KBM-7 (cell line): ENCODE measurements around the gene FAM234B.

Experiments used
- DNase-seq: peaks from one replicate; pipeline ENCODE4 v3.0.0-alpha.2; 2015
- in situ Hi-C: fragments of 300-500 bp; cut with MboI; formaldehyde crosslinking; loops from 2 replicates; pipeline ENCODE4 v1.14.3; 2020; ENCODE audit warnings: low sequenced_read_pairs, low pct_unique_long_range_greater_than_20kb, mixed read lengths

FAM234B gene

GRCh38 chr12:13128291-13128965 is 84.2 kb downstream of the FAM234B start:
- in situ Hi-C loops: no loop called here
- no peak for DNase-seq

GRCh38 chr12:13130981-13131380 is 86.8 kb downstream of the FAM234B start:
- no peak for DNase-seq
- in situ Hi-C loops: no loop called here
